ENCODE data around the gene VPS13C.

- TF ChIP-seq CTCF (IDR thresholded peaks at IDR 0.05 in 8 of 11, conservative IDR thresholded peaks at IDR 0.05 in 3 of 11) (no peak), POLR2A (IDR thresholded peaks at IDR 0.05) (no peak), POLR2AphosphoS5 (IDR thresholded peaks at IDR 0.05) (no peak)
Measured at GRCh38 chr15:61815356-61816083, 244.7 kb downstream of the VPS13C start.

All from spleen (tissue), 7 donors.